CD8-positive, alpha-beta memory T cell (primary cell): ENCODE data around the gene CDK1. TPM values are rescaled to one million over a fixed set of nuclear protein-coding genes. Genes with fewer than 3 reads are reported as not detected.
"Not testable (repeated sequence)": the region's sequence is repeated elsewhere in the genome, so short reads cannot be mapped to it uniquely, and the experiment has no call there.

Source experiments
- CTCF ChIA-PET: fragments of 350-600 bp; sonication (Branson Sonifier 250); formaldehyde crosslinking; loops from one replicate; lab custom pipeline; 2021; ENCODE audit warnings: antibody characterized with exemption; lab: Charles Lee
- POLR2A ChIA-PET: fragments of 350-600 bp; sonication (Branson Sonifier 250); formaldehyde crosslinking; loops from one replicate; lab custom pipeline; 2021; ENCODE audit warnings: antibody characterized with exemption; lab: Charles Lee
- DNase-seq, 5 donors: peaks; one replicate each; pipeline versions ENCODE4 v3.0.0 to v3.0.0-alpha.2; 2020 to 2022; ENCODE audit warnings: mixed read lengths in 1 of 5
- H3K27ac ChIP-seq: one replicate; pipeline ENCODE4 v1.7.0; 2013; ENCODE audit warnings: low read depth, mild to moderate bottlenecking, low read length, moderate library complexity
- H3K27me3 ChIP-seq: 2 replicates; pipeline ENCODE4 v1.7.0; 2013; ENCODE audit warnings: low read length, mild to moderate bottlenecking; ENCODE audit not compliant: insufficient read depth, poor library complexity, severe bottlenecking
- H3K36me3 ChIP-seq: 2 replicates; pipeline ENCODE4 v1.7.0; 2013; ENCODE audit warnings: mild to moderate bottlenecking, low read length, moderate library complexity; ENCODE audit not compliant: insufficient read depth
- H3K4me1 ChIP-seq: 2 replicates; pipeline ENCODE4 v1.7.0; 2013; ENCODE audit warnings: mild to moderate bottlenecking, low read length, moderate library complexity; ENCODE audit not compliant: insufficient read depth
- H3K4me3 ChIP-seq: 2 replicates; pipeline ENCODE4 v1.7.0; 2013; ENCODE audit warnings: mild to moderate bottlenecking, low read length
- H3K9me3 ChIP-seq: 2 replicates; pipeline ENCODE4 v1.7.0; 2013; ENCODE audit warnings: mild to moderate bottlenecking, low read length
- H3K27ac Mint-ChIP-seq, 8 donors: one replicate each; pipeline ENCODE4 v1.8.0; 2020 to 2021; ENCODE audit warnings: mixed read lengths in 8 of 8, mild to moderate bottlenecking in 6 of 8, inconsistent platforms in 3 of 8, moderate library complexity in 3 of 8
- H3K27me3 Mint-ChIP-seq, 2 donors: one replicate each; pipeline ENCODE4 v1.8.0; 2020 to 2021; ENCODE audit warnings: mixed read lengths in 2 of 2, mild to moderate bottlenecking in 1 of 2, moderate library complexity in 1 of 2
- H3K36me3 Mint-ChIP-seq, 3 donors: one replicate each; pipeline ENCODE4 v1.8.0; 2020 to 2021; ENCODE audit warnings: mixed read lengths in 3 of 3, inconsistent platforms in 1 of 3, mild to moderate bottlenecking in 1 of 3
- H3K4me1 Mint-ChIP-seq, 3 donors: one replicate each; pipeline ENCODE4 v1.8.0; 2020 to 2021; ENCODE audit warnings: mixed read lengths in 3 of 3, inconsistent platforms in 1 of 3, mild to moderate bottlenecking in 1 of 3
- H3K4me3 Mint-ChIP-seq, 7 donors: one replicate each; pipeline ENCODE4 v1.8.0; 2020 to 2021; ENCODE audit warnings: mixed read lengths in 7 of 7, mild to moderate bottlenecking in 6 of 7, moderate library complexity in 4 of 7, inconsistent platforms in 2 of 7
- H3K9me3 Mint-ChIP-seq, 5 donors: one replicate each; pipeline ENCODE4 v1.8.0; 2020 to 2022; ENCODE audit warnings: mixed read lengths in 5 of 5, mild to moderate bottlenecking in 3 of 5, moderate library complexity in 2 of 5, inconsistent platforms in 1 of 5
- polyA plus RNA-seq: library from polyadenylated mRNA; unstranded; fragments of 300-500 nt; fragmentation: Illumina TruSeq; gene quantifications from one replicate; pipeline ENCODE4 v1.2.3, GENCODE V29; 2021
- total RNA-seq, 2 experiments: library from RNA; stranded (reverse); gene quantifications; one replicate each; pipeline ENCODE4 v1.2.3, GENCODE V29; 2021

The CDK1 gene
- total and polyA plus RNA-seq, 3 experiments from 2014 or later, result 0.52 to 68.8 (median 67.9) TPM

DNA sequence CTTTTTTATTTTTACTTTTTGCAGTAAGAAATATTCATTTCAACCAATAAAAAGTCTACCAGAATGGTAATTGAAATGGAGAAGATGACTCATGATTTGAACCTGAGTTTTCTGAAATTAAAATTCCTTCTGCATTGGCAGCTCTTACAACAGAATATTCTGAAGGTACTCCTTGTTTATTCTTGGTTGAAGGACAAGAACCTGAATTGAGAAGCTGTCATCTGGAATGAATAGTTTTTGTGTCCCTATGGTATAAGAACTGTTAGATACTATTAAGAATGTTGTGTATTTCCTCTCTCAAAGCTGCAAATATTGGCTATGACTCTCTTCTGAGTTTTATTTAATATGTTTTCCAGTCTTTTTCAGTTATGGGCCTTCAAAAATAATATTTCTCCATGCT, 56.1 kb downstream of the CDK1 start:
- H3K4me1 ChIP-seq, result no peaks in the 10 kb centered on the region
- H3K4me1 Mint-ChIP-seq, result no peaks in the 10 kb centered on the region

GRCh38 chr10:60835049-60835448, 56.8 kb downstream of the CDK1 start:
- no peaks in the 10 kb centered on the region for H3K36me3 Mint-ChIP-seq
- H3K36me3 ChIP-seq, result no peaks in the 10 kb centered on the region
- no peak for DNase-seq
- no peaks in the 10 kb centered on the region for H3K9me3 ChIP-seq
- POLR2A ChIA-PET, result no interaction called here
- H3K27me3 ChIP-seq, result no peaks in the 10 kb centered on the region
- H3K4me3 Mint-ChIP-seq, result no peak overlapping the region
- no peak overlapping the region for H3K4me3 ChIP-seq
- no peak overlapping the region for H3K27ac ChIP-seq
- H3K4me1 ChIP-seq, result no peaks in the 10 kb centered on the region
- CTCF ChIA-PET, result no interaction called here
- no peak overlapping the region for H3K27ac Mint-ChIP-seq
- H3K4me1 Mint-ChIP-seq, result no peaks in the 10 kb centered on the region
- no peaks in the 10 kb centered on the region for H3K9me3 Mint-ChIP-seq
- peaks cover 3 to 9% of the 10 kb centered on the region in 2 donors for H3K27me3 Mint-ChIP-seq

More for the DNA sequence above, 56.1 kb downstream of the CDK1 start:
- Histone ChIP-seq H3K4me3 (no peak overlapping the region), H3K27me3 (no peaks in the 10 kb centered on the region), H3K36me3 (no peaks in the 10 kb centered on the region), H3K9me3 (no peaks in the 10 kb centered on the region), H3K27ac (no peak overlapping the region)
- Mint-ChIP-seq H3K9me3 (no peaks in the 10 kb centered on the region), H3K27me3 (peaks cover 3 to 9% of the 10 kb centered on the region in 2 donors), H3K36me3 (no peaks in the 10 kb centered on the region), H3K27ac (peak overlapping the region in 1 of 8 donors; percentile 32), H3K4me3 (no peak overlapping the region)
- POLR2A ChIA-PET, result no interaction called here
- DNase-seq, result no peak
- CTCF ChIA-PET, result no interaction called here

DNA sequence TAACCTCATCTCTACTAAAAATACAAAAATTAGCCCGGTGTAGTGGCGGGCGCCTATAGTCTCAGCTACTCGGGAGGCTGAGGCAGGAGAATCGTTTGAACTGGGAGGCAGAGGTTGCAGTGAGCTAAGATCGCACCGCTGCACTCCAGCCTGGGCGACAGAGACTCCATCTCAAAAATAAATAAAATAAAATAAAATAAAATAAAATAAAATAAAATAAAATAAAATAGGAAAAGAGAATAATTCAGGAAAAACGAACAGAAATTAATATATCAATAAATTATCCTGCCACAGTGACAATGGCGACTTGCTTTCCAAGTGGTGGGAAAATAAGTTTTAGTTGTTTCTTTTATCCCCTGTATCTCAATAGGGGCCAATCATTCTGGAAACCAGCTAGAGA, 62.9 kb downstream of the CDK1 start:
- H3K27ac Mint-ChIP-seq, H3K27ac ChIP-seq, H3K4me3 ChIP-seq, H3K9me3 Mint-ChIP-seq, DNase-seq, CTCF ChIA-PET, H3K4me3 Mint-ChIP-seq, H3K27me3 ChIP-seq, H3K36me3 ChIP-seq, H3K9me3 ChIP-seq, H3K4me1 ChIP-seq, H3K4me1 Mint-ChIP-seq, H3K27me3 Mint-ChIP-seq, H3K36me3 Mint-ChIP-seq, POLR2A ChIA-PET: not testable (repeated sequence)

DNA sequence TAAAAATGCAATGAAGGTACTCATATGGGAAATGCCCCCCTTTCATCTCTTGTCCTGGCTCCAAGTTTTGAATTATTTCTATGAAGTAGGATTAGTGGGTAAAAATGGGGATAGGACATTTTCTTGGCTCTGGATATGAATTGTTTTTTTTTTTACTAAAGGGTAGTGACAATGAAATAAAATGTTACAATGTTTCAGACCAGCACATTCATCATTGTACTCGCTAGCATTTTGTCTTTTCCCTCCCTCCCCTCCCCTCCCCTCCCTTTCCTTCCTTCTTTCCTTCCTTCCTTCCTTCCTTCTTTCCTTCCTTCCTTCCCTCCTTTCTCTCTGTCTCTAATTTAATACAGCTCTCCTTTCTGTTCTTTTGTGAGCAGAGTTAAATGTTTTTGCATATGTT, 64.4 kb downstream of the CDK1 start:
- no peak overlapping the region for H3K4me3 Mint-ChIP-seq
- no peak for DNase-seq
- ChIA-PET CTCF (no interaction called here), POLR2A (no interaction called here)
- Histone ChIP-seq H3K27me3 (no peaks in the 10 kb centered on the region), H3K27ac (no peak overlapping the region), H3K4me1 (no peaks in the 10 kb centered on the region), H3K9me3 (no peaks in the 10 kb centered on the region), H3K36me3 (no peaks in the 10 kb centered on the region), H3K4me3 (no peak overlapping the region)
- no peaks in the 10 kb centered on the region for H3K36me3 Mint-ChIP-seq
- H3K27ac Mint-ChIP-seq, result peak overlapping the region in 1 of 8 donors; percentile 69
- peaks cover 0 to 16% of the 10 kb centered on the region in 2 donors for H3K27me3 Mint-ChIP-seq
- H3K9me3 Mint-ChIP-seq, result no peaks in the 10 kb centered on the region
- no peaks in the 10 kb centered on the region for H3K4me1 Mint-ChIP-seq

Other genes with a start within 250 kb of the CDK1 start
- gene RHOBTB1, start 165.7 kb downstream of the CDK1 start, total RNA-seq, result under 1 TPM; 0.04 to 0.07 TPM
- not detected for gene RHOBTB1, start 165.7 kb downstream of the CDK1 start, polyA plus RNA-seq